ENCODE measurements around the gene HIGD2B.
A peak's percentile ranks its signal among the peaks of the same experiment; 100 is the strongest.
"Not testable (repeated sequence)": the region's sequence is repeated elsewhere in the genome, so short reads cannot be mapped to it uniquely, and the experiment has no call there.

The HIGD2B gene, protein sequence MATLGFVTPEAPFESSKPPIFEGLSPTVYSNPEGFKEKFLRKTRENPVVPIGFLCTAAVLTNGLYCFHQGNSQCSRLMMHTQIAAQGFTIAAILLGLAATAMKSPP

GRCh38 chr15:72685925-72686794, at the start of gene HIGD2B, which contains the start of gene BBS4:
TSS of gene HIGD2B (minus strand) at chr15:72686182. CDS start at chr15:72676374, 9,808 bp downstream.
TSS of gene BBS4 (plus strand) at chr15:72686207. CDS start at chr15:72686228, 21 bp downstream.
- DNase-seq: peak; percentile 87

DNA sequence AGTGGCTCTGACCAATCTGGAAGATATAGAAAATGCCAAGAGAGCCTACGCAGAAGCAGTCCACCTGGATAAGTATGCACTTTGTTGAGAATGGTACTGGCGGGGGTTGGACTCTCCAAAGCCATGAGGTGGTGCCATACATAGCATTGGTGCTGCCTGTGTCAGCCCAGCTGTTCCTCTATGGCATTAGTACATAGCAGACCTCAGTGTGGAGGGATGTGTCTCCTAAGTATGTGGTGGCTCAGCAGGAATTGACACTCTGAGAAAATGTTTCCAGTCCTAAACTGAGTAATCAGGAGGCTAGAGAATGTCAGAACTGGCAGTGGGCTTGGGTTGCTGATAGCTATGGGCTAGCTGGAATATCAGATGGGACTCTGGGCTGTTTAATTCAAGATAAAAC, 49.1 kb upstream of the HIGD2B start:
- no peak for DNase-seq

DNA sequence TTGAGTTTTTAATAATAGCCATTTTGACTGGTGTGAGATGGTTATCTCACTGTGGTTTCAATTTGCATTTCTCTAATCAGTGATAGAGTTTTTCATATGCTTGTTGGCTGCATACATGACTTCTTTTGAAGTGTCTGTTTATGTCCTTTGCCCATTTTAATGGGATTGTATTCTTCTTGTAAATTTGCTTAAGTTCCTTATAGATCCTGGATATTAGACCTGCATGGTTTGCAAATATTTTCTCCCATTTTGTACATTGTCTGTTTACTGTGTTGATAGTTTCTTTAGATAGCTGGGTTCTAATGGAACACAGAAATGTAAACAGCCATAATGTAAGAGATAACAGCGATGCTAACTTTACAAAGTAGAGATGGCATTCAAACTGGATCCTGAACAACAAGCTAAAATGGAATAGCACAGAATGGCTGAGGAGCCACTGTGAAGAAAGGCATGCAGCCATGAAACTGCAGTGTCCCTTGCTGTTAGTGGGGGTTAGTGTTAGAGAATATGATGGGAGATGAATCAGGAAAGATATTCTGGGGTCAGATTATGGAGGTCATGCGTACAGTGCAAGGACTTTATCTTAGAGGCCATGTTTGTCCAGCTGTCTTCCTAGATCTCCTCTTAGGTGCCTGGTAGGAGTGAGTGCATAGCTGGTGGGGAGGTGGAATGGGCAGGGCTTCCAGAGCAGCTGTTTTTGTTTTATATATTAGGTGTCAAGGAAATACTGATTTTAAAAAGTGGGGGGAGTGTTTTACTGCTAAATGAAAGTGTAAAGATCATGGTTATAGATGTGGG, 48.2 kb upstream of the HIGD2B start:
- DNase-seq: no peak

GRCh38 chr15:72732516-72732915, 46.5 kb upstream of the HIGD2B start:
- no peak for DNase-seq

- DNase-seq: no peak
These were observed 46.1 kb upstream of the HIGD2B start for GRCh38 chr15:72732086-72732485.

DNA sequence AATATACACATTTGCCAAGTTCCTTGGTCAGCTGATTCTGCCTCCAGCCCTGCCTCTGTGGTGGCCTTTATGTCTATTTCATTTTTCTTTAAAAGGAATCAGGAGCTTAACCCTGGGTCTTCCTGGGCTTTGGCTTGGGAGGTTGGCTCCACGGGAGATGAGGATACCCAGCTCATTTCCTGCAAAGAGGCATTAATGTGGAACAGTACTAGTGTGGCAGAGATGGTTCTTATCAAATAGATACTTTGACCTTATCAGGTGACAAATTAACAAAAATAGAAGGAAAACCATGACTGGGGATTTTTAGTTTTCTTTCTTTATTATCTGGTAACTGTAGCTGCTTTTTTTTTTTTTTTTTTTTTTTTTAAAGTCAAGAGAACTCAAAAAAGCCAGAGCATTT, 42.8 kb upstream of the HIGD2B start:
- no peak for DNase-seq

DNA sequence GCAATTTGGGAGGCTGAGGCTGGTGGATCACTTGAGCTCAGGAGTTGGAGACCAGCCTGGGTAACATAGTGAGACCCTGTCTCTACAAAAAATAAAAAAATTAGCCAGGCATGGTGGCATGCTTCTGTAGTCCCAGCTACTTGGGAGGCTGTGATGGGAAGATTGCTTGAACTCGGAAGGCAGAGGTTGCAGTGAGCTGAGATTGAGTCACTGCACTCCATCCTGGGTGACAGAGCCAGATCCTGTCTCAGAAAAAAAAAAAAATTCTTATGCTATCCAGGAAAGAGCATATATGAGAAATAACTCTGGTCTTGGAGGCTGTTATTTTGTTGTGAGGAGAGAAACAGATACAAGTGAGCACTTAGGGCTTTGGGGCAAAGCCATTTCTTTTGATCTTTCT, 42.3 kb upstream of the HIGD2B start:
- DNase-seq: not testable (repeated sequence)

DNA sequence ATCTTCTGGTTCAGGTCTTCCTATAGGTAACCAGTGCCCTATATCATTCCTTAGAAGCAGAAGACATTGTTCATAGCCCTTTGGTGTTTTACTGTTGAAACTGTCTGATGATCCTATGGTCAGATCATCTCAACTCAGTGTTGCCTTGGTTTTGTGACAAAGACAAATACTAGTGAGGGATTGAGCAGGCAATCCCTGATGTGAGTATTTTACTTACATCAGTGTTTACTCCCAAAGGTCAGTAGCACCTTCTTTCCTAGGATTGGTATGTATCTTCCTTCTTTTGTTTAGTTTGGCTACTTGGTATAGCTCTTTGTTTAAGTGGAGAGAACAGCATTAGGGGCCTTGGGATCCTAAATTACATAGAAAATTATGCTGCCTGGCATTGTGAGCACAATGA, 41.2 kb upstream of the HIGD2B start:
- no peak for DNase-seq

DNA sequence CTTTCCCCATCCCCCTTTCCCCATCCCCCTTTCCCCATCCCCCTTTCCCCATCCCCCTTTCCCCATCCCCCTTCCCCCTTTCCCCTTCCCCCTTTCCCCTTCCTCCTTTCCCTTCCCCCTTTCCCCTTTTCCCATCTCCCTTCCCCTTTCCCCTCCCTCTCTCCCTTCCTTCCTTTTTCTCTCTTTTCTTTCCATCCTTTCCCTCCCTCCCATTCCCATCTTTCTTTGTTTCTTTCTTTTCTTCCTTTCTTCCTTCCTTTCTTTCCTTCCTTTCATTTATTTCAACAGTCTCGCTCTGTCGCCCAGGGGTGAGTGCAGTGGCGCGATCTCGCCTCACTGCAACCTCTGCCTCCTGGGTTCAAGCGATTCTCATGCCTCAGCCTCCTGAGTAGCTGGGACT, 39.9 kb upstream of the HIGD2B start:
- not testable (repeated sequence) for DNase-seq

DNA sequence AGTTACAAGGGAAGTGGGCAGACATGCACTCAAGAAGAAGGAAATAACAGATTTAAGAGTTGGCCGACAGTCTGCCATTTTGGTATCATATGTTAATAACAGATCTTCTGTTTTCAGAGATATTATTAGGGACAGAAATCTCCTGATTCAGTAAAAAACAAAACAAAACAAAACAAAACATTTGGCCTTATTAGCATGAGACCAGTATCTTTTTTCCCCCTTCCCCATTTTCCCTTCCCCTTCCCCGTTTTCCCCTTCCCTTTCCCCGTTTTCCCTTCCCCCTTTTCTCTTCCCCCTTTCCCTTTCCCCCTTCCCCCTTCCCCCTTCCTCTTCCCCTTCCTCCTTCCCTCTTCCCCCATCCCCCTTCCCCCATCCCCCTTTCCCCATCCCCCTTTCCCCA, 39.5 kb upstream of the HIGD2B start:
- no peak for DNase-seq

DNA sequence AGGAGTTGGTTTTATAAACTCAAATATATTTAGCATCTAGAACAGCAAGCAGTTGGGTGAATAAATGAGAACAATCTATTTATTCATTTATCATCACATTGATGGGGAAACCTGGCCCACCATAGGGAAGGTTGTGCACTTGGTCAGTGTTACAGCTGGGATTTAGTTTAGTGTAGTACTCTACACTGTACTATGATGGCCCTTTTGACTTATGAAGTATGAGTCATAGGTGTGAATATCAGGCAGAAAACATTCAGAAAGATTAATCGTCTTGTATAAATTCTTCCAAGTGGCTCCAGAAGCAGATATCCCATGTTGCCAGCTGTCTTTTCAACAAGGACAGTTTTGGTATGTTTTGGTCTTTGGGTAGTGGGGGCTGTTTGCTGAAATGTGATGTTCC, 38.0 kb upstream of the HIGD2B start:
- DNase-seq: no peak

DNA sequence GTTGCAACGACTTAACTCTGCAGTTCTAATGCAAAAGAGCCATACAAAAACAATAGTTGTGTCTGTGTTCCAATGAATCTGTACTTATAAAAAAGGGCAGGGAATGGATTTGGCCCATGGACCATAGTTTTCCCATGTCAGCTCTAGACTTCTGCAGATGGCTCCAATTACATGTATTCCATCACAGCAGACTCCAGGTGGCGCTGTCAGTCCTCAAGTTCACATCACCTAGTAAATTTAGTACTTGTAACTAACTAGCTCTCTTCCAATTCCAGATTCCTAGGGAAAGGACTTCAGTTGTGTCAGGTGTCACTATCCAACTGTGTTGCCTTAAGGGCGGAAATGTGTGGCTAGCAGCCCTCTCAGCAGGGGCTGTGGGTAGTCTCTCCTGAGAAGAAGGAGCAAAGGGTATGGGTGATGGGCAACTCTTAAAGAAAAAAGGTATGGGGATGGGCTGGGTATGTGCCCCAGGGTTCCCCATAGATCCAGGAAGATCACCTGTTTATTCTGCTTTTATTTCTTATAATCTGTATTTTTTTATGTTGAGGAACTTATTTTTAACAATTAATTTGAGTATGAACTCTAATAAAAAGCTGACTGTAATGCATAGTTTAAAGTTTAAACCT, 36.2 kb upstream of the HIGD2B start:
- DNase-seq: peak; percentile 66 to 70

- not testable (repeated sequence) for DNase-seq
These were observed 22.7 kb upstream of the HIGD2B start for GRCh38 chr15:72708551-72709303.

GRCh38 chr15:72706266-72706665, 20.3 kb upstream of the HIGD2B start:
- no peak for DNase-seq

- DNase-seq: no peak
These were observed 14.1 kb upstream of the HIGD2B start for GRCh38 chr15:72700076-72700475.

DNA sequence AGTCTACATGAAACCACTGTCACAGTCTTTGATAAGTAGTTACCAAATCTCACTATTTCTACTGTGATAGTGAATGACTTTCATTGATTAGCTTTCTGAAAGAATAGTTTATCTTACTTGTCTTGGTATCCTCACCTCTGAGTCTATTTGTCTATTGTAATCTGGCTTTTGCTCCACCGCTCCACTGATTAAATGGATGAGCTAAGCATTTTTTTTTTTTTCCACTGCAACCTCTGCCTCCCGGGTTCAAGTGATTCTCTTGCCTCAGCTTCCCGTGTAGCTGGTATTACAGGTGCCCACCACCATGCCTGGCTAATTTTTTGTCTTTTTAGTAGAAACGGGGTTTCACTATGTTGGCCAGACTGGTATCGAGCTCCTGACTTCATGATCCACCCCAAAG, 13.0 kb upstream of the HIGD2B start:
- no peak for DNase-seq

DNA sequence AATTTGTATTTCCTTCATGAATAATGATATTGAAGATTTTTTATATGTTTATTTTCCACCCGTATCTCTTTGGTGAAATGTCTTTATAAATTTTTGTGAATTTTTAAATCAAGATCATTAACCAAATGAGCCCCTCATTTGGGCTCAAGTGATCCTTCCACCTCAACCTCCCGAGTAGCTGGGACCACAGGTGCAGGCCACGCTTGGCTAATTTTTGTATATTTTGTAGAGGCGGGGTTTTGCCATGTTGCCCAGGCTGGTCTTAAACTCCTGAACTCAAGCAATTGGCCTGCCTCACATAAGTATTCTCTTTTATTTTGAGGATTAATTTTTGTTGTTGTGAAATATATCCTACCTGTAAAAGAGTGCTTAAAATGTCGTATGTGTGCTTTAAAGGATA, 5.0 kb upstream of the HIGD2B start:
- no peak for DNase-seq

- DNase-seq: no peak
These were observed 2.7 kb upstream of the HIGD2B start for GRCh38 chr15:72688697-72689096.

DNA sequence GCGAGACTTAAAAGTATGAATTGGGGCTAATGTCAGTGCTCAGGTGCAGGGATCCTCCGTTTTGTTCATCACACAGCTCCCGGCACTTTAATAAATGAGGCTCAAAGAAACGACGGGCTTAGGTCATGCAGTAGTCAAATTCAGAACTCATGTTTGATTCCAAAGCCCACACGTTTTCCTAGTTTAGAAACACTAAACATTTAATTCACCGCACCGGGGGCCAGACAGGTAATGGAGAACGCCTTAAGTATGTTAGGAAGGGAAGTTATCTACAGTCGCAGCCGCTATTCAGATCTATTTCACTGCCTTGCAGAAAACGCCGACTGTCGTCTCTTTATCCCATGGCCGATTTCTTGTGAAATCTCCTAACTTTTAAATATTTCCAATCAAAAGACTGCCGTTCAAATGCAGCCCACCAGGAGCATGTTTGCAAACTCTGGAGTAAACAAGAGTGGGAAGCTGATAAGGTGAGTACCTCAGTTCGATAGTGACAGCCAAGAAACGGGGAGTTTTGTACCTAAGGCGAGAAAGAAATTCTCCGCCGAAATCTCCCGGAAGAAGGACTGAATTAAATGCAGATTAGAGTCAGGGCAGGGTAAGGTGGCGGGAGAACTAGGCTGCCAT, 569 bp downstream of the HIGD2B start:
- DNase-seq: no peak

DNA sequence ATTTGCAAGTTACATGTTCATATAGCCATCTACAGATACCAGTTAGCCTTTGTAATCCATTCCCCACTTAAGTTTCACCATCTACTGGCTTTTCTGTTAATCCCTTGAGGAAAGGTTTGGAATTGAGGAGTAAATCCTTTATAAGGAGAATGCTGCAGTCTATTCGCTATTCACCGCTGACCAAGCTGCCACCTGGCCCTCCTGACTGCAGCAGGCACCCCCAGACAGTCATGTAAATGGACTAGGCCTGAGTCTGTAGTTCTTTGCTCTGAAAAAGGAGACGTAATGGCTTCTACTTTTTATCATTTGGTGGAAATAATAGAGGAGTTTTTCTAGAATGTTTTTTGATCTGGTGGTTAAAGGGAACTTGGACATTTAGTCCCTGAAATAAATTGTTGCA, 3.2 kb downstream of the HIGD2B start:
- no peak for DNase-seq

DNA sequence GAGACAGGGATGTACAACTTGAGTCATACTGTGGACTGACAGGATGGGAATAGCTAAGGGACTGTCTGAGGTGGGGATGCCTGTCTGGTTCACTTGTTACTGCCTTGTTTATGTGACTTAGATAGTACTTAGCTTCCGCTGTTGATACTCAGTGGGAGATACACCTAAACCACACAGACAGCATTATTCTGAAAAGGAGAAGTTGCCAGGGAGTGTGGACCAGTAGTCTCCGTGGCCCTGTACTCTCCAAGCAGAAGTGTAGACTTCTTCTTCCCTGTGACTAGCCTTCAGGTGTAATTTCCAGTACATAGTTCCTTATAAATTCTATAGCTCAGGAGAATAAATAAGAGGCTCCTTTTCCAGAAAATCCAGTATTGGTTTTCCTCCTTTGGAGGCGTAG, 5.1 kb downstream of the HIGD2B start:
- no peak for DNase-seq

- no peak for DNase-seq
These were observed 9.1 kb downstream of the HIGD2B start for GRCh38 chr15:72676838-72677237.
